ENCODE measurements around the gene CSH2. TPM values are rescaled to one million over a fixed set of nuclear protein-coding genes. Genes with fewer than 3 reads are reported as not detected.
"Not testable (repeated sequence)": the region's sequence is repeated elsewhere in the genome, so short reads cannot be mapped to it uniquely, and the experiment has no call there.

The CSH2 gene
- total and polyA plus RNA-seq, 9 of the 15 experiments (the other 6 are each of a cell fraction or from before 2014, with no cell fraction given), result not detected

DNA sequence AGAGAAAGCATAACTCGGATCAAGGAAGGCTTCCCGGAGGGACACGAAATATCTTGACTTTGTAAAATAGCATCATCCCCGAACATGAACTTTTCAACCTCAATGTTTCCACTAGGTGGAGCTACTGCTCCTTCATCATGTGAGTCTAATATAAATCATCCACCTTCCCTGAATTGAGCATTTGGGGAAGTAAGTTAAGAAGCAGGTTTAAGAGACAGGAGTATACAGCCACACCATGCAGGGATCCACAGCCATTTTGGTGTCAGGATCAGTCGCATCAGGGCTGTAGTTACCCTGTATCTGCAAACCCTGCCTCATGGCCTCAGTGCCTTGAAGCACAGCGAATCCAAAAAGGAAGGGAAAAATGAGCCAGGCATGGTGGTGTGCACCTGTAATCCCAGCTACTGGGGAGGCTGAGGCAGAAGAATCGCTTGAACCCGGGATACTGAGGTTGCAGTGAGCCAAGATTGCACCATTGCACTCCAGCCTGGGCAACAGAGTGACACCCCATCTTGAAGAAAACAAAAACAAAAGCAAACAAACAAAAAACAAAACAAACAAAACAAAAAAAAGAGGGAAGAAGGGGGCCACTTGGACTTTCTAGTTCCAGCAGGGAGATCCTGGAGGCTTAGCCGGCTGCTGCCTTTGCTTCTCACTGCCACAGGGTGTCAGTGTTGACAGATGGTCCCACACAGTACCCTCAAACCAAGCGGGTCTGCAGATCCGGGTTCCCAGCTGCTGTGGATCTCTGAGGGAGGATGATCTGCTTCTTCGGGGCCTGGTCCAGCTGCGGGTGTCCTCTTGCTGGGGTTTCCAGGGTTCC lies 15.8 kb upstream of the CSH2 start:
- POLR2A ChIA-PET, result interaction anchor here (0.6 kb wide), 1 partner anchor 30 kb away, joined by 3 read pairs; no protein-coding TSS in a partner anchor
- BruUV-seq (replicated peaks); H2AFZ ChIP-seq (ENCODE audit: low read depth, low read length); H3K9me3 ChIP-seq (replicated peaks; ENCODE audit: control insufficient read depth, insufficient read depth, low read depth, low read length); H3K4me1 ChIP-seq (replicated peaks in 1 of 2; ENCODE audit: control insufficient read depth in 2 of 2, insufficient read depth in 2 of 2, low read length in 2 of 2); H3K9ac ChIP-seq (ENCODE audit: insufficient read depth in 1 of 2, low read depth in 2 of 2, low read length in 2 of 2); H3K4me3 ChIP-seq; intact Hi-C loops (cut with micrococcal nuclease); H3K79me2 ChIP-seq (ENCODE audit: control insufficient read depth, insufficient read depth, low read length); H4K20me1 ChIP-seq (replicated peaks; ENCODE audit: control insufficient read depth, insufficient read depth, low read length); H3K9me1 ChIP-seq (ENCODE audit: control insufficient read depth, insufficient read depth, low read length); H3K4me2 ChIP-seq (ENCODE audit: insufficient read depth, low read length); H3K27me3 ChIP-seq (ENCODE audit: control insufficient read depth in 2 of 2, insufficient read depth in 2 of 2, low read length in 2 of 2); H3K36me3 ChIP-seq (ENCODE audit: control insufficient read depth, insufficient read depth, low read length); H3K27ac ChIP-seq (ENCODE audit: extremely low read depth, low read depth, low read length); in situ Hi-C loops (cut with MboI): not testable (repeated sequence)
- ATAC-seq (peak; percentile 92), FAIRE-seq (peak; percentile 83), DNase-seq (ENCODE audit: extremely low read depth in 1 of 4, low spot score in 3 of 4) (peak in 3 of 4 experiments; percentile 13 to 54 (median 18))
- TF ChIP-seq MEIS2 (IDR thresholded peaks at IDR 0.05; ENCODE audit: partially characterized antibody) (peak; percentile 68), HLTF (IDR thresholded peaks at IDR 0.05) (0 out of 2 replicates have a peak, but pooled peaks have one; percentile 30), RAD21 (CRISPR knock-in tag; conservative IDR thresholded peaks at IDR 0.05 in 1 of 2, IDR thresholded peaks at IDR 0.05 in 1 of 2) (peak in 1 of 2 experiments; percentile 30; a peak in 1 of 4 replicates), SMARCA5 (IDR thresholded peaks at IDR 0.05) (peak; percentile 51; the same call in 1 of the 2 replicates)
- TF ChIP-seq, protein P1, sequence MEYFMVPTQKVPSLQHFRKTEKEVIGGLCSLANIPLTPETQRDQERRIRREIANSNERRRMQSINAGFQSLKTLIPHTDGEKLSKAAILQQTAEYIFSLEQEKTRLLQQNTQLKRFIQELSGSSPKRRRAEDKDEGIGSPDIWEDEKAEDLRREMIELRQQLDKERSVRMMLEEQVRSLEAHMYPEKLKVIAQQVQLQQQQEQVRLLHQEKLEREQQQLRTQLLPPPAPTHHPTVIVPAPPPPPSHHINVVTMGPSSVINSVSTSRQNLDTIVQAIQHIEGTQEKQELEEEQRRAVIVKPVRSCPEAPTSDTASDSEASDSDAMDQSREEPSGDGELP (CRISPR knock-in tag; IDR thresholded peaks at IDR 0.05; ENCODE audit: borderline replicate concordance), result 0 out of 2 replicates have a peak, but pooled peaks have one; percentile 2
- TF ChIP-seq, protein P2, sequence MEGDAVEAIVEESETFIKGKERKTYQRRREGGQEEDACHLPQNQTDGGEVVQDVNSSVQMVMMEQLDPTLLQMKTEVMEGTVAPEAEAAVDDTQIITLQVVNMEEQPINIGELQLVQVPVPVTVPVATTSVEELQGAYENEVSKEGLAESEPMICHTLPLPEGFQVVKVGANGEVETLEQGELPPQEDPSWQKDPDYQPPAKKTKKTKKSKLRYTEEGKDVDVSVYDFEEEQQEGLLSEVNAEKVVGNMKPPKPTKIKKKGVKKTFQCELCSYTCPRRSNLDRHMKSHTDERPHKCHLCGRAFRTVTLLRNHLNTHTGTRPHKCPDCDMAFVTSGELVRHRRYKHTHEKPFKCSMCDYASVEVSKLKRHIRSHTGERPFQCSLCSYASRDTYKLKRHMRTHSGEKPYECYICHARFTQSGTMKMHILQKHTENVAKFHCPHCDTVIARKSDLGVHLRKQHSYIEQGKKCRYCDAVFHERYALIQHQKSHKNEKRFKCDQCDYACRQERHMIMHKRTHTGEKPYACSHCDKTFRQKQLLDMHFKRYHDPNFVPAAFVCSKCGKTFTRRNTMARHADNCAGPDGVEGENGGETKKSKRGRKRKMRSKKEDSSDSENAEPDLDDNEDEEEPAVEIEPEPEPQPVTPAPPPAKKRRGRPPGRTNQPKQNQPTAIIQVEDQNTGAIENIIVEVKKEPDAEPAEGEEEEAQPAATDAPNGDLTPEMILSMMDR (IDR thresholded peaks at IDR 0.05 in 2 of 3, conservative IDR thresholded peaks at IDR 0.05 in 1 of 3; ENCODE audit: insufficient read depth in 2 of 3, low read depth in 1 of 3, low read length in 3 of 3), result peak; percentile 46 to 64 (median 47)
- TF ChIP-seq, protein P3, sequence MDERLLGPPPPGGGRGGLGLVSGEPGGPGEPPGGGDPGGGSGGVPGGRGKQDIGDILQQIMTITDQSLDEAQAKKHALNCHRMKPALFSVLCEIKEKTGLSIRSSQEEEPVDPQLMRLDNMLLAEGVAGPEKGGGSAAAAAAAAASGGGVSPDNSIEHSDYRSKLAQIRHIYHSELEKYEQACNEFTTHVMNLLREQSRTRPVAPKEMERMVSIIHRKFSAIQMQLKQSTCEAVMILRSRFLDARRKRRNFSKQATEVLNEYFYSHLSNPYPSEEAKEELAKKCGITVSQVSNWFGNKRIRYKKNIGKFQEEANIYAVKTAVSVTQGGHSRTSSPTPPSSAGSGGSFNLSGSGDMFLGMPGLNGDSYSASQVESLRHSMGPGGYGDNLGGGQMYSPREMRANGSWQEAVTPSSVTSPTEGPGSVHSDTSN (CRISPR knock-in tag; IDR thresholded peaks at IDR 0.05; ENCODE audit: low read depth), result not testable (repeated sequence)
- TF ChIP-seq, protein P3 (tag; conservative IDR thresholded peaks at IDR 0.05; ENCODE audit: low read depth), result peak; percentile 67
- TF ChIP-seq, protein P4, sequence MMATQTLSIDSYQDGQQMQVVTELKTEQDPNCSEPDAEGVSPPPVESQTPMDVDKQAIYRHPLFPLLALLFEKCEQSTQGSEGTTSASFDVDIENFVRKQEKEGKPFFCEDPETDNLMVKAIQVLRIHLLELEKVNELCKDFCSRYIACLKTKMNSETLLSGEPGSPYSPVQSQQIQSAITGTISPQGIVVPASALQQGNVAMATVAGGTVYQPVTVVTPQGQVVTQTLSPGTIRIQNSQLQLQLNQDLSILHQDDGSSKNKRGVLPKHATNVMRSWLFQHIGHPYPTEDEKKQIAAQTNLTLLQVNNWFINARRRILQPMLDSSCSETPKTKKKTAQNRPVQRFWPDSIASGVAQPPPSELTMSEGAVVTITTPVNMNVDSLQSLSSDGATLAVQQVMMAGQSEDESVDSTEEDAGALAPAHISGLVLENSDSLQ (IDR thresholded peaks at IDR 0.05), result peak; percentile 43; the same call in 1 of the 2 replicates
- CTCF ChIA-PET (ENCODE audit: low intra/inter-chr PET ratio), result interaction anchor here (1.4 kb wide), 1 partner anchor 393 kb away, joined by 3 read pairs; no protein-coding TSS in a partner anchor
- WGBS (ENCODE audit: insufficient coverage, low coverage, missing lambda C conversion rate), result 2% methylated on average over 13 of the region's 13 CpGs

Data from K562 (cell line).